Dedifferentiated amniotic fluid mesenchymal stem cell (primary cell): Measurements from ENCODE around the gene MAN1C1.

Experiments
- DNase-seq: peaks from one replicate; pipeline ENCODE4 v3.0.0-alpha.2; 2016; ENCODE audit errors: extremely low spot score

MAN1C1 gene

GRCh38 chr1:25616095-25616986 is at the start of gene MAN1C1:
Gene MAN1C1, plus strand, starts transcription at chr1:25616791. Its CDS starts 1,007 bp downstream, at chr1:25617798.
- DNase-seq: peak; percentile 36

- DNase-seq: no peak
These were observed 48.9 kb upstream of the MAN1C1 start for GRCh38 chr1:25567710-25568089.

- DNase-seq: no peak
These were observed 48.3 kb upstream of the MAN1C1 start for GRCh38 chr1:25568090-25568833.

GRCh38 chr1:25568834-25569596 is 47.6 kb upstream of the MAN1C1 start:
- peak; percentile 40 for DNase-seq

- DNase-seq: no peak
These were observed 46.8 kb upstream of the MAN1C1 start for GRCh38 chr1:25569597-25570396.

- DNase-seq: no peak
These were observed 45.6 kb upstream of the MAN1C1 start for GRCh38 chr1:25570798-25571521.

GRCh38 chr1:25571522-25571970 is 45.0 kb upstream of the MAN1C1 start:
- DNase-seq: no peak

- DNase-seq: no peak
These were observed 44.5 kb upstream of the MAN1C1 start for GRCh38 chr1:25572107-25572506.

GRCh38 chr1:25572708-25573590 is 43.6 kb upstream of the MAN1C1 start:
- DNase-seq: peak; percentile 20

GRCh38 chr1:25573591-25573930 is 43.0 kb upstream of the MAN1C1 start:
- DNase-seq: no peak

- no peak for DNase-seq
These were observed 42.6 kb upstream of the MAN1C1 start for GRCh38 chr1:25573961-25574360.

GRCh38 chr1:25575191-25575590 is 41.4 kb upstream of the MAN1C1 start:
- no peak for DNase-seq

- DNase-seq: no peak
These were observed 40.0 kb upstream of the MAN1C1 start for GRCh38 chr1:25576459-25577133.

- no peak for DNase-seq
These were observed 39.3 kb upstream of the MAN1C1 start for GRCh38 chr1:25577134-25577920.

GRCh38 chr1:25579292-25580252 is 37.0 kb upstream of the MAN1C1 start:
- DNase-seq: no peak

- DNase-seq: no peak
These were observed 35.7 kb upstream of the MAN1C1 start for GRCh38 chr1:25580927-25581326.

- DNase-seq: no peak
These were observed 34.8 kb upstream of the MAN1C1 start for GRCh38 chr1:25581764-25582163.
